HG03565 (cell line): ENCODE data around the gene WASF2.
"Not testable (repeated sequence)": the region's sequence is repeated elsewhere in the genome, so short reads cannot be mapped to it uniquely, and the experiment has no call there.

Experiments
- ATAC-seq: cut with Tn5 transposase; IDR thresholded peaks from one replicate; pipeline ENCODE4 v1.9.1; 2021; ENCODE audit warnings: mild to moderate bottlenecking, moderate library complexity; ENCODE audit not compliant: unreplicated experiment

WASF2 gene

GRCh38 chr1:27455139-27455811, 34.7 kb downstream of the WASF2 start:
- no peak for ATAC-seq

- no peak for ATAC-seq
Observed at GRCh38 chr1:27454610-27455009, 35.4 kb downstream of the WASF2 start.

GRCh38 chr1:27451343-27451742, 38.6 kb downstream of the WASF2 start:
- ATAC-seq = no peak

- ATAC-seq = no peak
Observed at GRCh38 chr1:27448982-27449381, 41.0 kb downstream of the WASF2 start.

GRCh38 chr1:27447883-27448282, 42.1 kb downstream of the WASF2 start:
- ATAC-seq = no peak

- ATAC-seq = no peak
Observed at GRCh38 chr1:27447399-27447798, 42.6 kb downstream of the WASF2 start.

- ATAC-seq = no peak
Observed at GRCh38 chr1:27446496-27447020, 43.4 kb downstream of the WASF2 start.

GRCh38 chr1:27445177-27445936, 44.6 kb downstream of the WASF2 start:
- ATAC-seq = peak; percentile 49

GRCh38 chr1:27444632-27445031, 45.3 kb downstream of the WASF2 start:
- no peak for ATAC-seq

- no peak for ATAC-seq
Observed at GRCh38 chr1:27439150-27439549, 50.8 kb downstream of the WASF2 start.

GRCh38 chr1:27438621-27439061, 51.3 kb downstream of the WASF2 start:
- ATAC-seq = no peak

GRCh38 chr1:27436204-27437159, 53.5 kb downstream of the WASF2 start:
- ATAC-seq = no peak

- ATAC-seq = no peak
Observed at GRCh38 chr1:27435566-27436203, 54.3 kb downstream of the WASF2 start.

GRCh38 chr1:27433706-27434105, 56.3 kb downstream of the WASF2 start:
- no peak for ATAC-seq

GRCh38 chr1:27432725-27433124, 57.2 kb downstream of the WASF2 start:
- ATAC-seq = not testable (repeated sequence)

- no peak for ATAC-seq
Observed at GRCh38 chr1:27431601-27431940, 58.4 kb downstream of the WASF2 start.

GRCh38 chr1:27430903-27431600, 58.9 kb downstream of the WASF2 start:
- ATAC-seq = no peak

GRCh38 chr1:27429029-27429425, 60.9 kb downstream of the WASF2 start:
- ATAC-seq = no peak

- ATAC-seq = no peak
Observed at GRCh38 chr1:27428316-27429028, 61.5 kb downstream of the WASF2 start.
